Neural cell (in vitro differentiated cells): ENCODE data around the gene LMLN. TPM values are rescaled to one million over a fixed set of nuclear protein-coding genes. Genes with fewer than 3 reads are reported as not detected.

Source experiments
- H2AFZ ChIP-seq: fragments of 200-600, 300-800 bp; sonication (generic), shearing (Covaris generic); 2 replicates; pipeline ENCODE4 v1.6.0; 2014; ENCODE audit warnings: low read depth, mild to moderate bottlenecking, antibody characterized with exemption, low read length, moderate library complexity
- H3F3A ChIP-seq: fragments of 200-600 bp; shearing (Covaris generic); 2 replicates; pipeline ENCODE4 v1.6.1; 2016; ENCODE audit warnings: mild to moderate bottlenecking, moderate library complexity, mixed read lengths, antibody characterized with exemption, low read length; ENCODE audit not compliant: insufficient read depth, poor library complexity, severe bottlenecking
- H3K27ac ChIP-seq: fragments of 200-600, 300-800 bp; sonication (generic), shearing (Covaris generic); 2 replicates; pipeline ENCODE4 v1.5.1; 2014; ENCODE audit warnings: mild to moderate bottlenecking, low read length, moderate library complexity
- H3K27me3 ChIP-seq: fragments of 300-800, 200-600 bp; sonication (generic), shearing (Covaris generic); 2 replicates; pipeline ENCODE4 v1.6.0; 2014; ENCODE audit warnings: mild to moderate bottlenecking, low read depth, low read length, moderate library complexity; ENCODE audit not compliant: insufficient read depth
- H3K36me3 ChIP-seq: fragments of 300-800, 200-600 bp; sonication (generic), shearing (Covaris generic); 2 replicates; pipeline ENCODE4 v1.5.1; 2014; ENCODE audit warnings: mild to moderate bottlenecking, antibody characterized with exemption, low read length, moderate library complexity; ENCODE audit not compliant: insufficient read depth
- H3K4me2 ChIP-seq: fragments of 300-800, 200-600 bp; sonication (generic), shearing (Covaris generic); 2 replicates; pipeline ENCODE4 v1.6.0; 2014; ENCODE audit warnings: mild to moderate bottlenecking, low read length
- H3K4me3 ChIP-seq: fragments of 300-800, 200-600 bp; sonication (generic), shearing (Covaris generic); 2 replicates; pipeline ENCODE4 v1.5.1; 2014; ENCODE audit warnings: mild to moderate bottlenecking, low read length, moderate library complexity
- H3K79me2 ChIP-seq: fragments of 200-600 bp; shearing (Covaris generic); replicated peaks from 2 replicates; pipeline ENCODE4 v1.6.0; 2014; ENCODE audit warnings: mild to moderate bottlenecking, low read length, moderate library complexity; ENCODE audit not compliant: insufficient read depth
- H3K9ac ChIP-seq: fragments of 300-800, 200-600 bp; sonication (generic), shearing (Covaris generic); 2 replicates; pipeline ENCODE4 v1.6.1; 2016; ENCODE audit warnings: mild to moderate bottlenecking, low read length, mixed read lengths
- H3K9me2 ChIP-seq: fragments of 200-600 bp; shearing (Covaris generic); 2 replicates; pipeline ENCODE4 v1.6.1; 2016; ENCODE audit warnings: mild to moderate bottlenecking, low read length, mixed read lengths; ENCODE audit not compliant: insufficient read depth
- H3K9me3 ChIP-seq: fragments of 200-600, 300-800 bp; sonication (generic), shearing (Covaris generic); 2 replicates; pipeline ENCODE4 v1.6.1; 2016; ENCODE audit warnings: mild to moderate bottlenecking, mixed run types, low read length, moderate library complexity, mixed read lengths
- H4K20me1 ChIP-seq: fragments of 200-600 bp; shearing (Covaris generic); 2 replicates; pipeline ENCODE4 v1.6.1; 2016; ENCODE audit warnings: mild to moderate bottlenecking, mixed run types; ENCODE audit not compliant: insufficient read depth
- EP300 ChIP-seq: fragments of 450-650 bp; conservative IDR thresholded peaks from 2 replicates; pipeline ENCODE4 v1.6.1; 2014; ENCODE audit warnings: antibody characterized with exemption, mild to moderate bottlenecking, moderate library complexity; ENCODE audit not compliant: poor library complexity, severe bottlenecking
- EZH2 ChIP-seq: fragments of 200-600, 300-800 bp; shearing (Covaris generic), sonication (generic); IDR thresholded peaks from 2 replicates; pipeline ENCODE4 v1.6.1; 2014; ENCODE audit warnings: antibody characterized with exemption, low read length, borderline replicate concordance, mild to moderate bottlenecking; ENCODE audit not compliant: insufficient read depth, poor library complexity, severe bottlenecking
- MXI1 ChIP-seq: fragments of 450-650 bp; conservative IDR thresholded peaks from 2 replicates; pipeline ENCODE4 v1.6.1; 2014; ENCODE audit warnings: antibody characterized with exemption, mild to moderate bottlenecking; ENCODE audit not compliant: poor library complexity, severe bottlenecking
- POLR2AphosphoS5 ChIP-seq: IDR thresholded peaks from 2 replicates; pipeline ENCODE4 v1.6.1; 2012
- RAD21 ChIP-seq: fragments of 450-650 bp; conservative IDR thresholded peaks from 2 replicates; pipeline ENCODE4 v1.6.1; 2014; ENCODE audit warnings: antibody characterized with exemption, mild to moderate bottlenecking, moderate library complexity
- SMC3 ChIP-seq: fragments of 450-650 bp; conservative IDR thresholded peaks from 2 replicates; pipeline ENCODE4 v1.6.1; 2014; ENCODE audit warnings: antibody characterized with exemption, mild to moderate bottlenecking, moderate library complexity; ENCODE audit not compliant: poor library complexity
- TAF1 ChIP-seq: IDR thresholded peaks from 2 replicates; pipeline ENCODE4 v1.6.1; 2012; ENCODE audit warnings: low read depth
- polyA plus RNA-seq: library from polyadenylated mRNA; depleted of rRNA; stranded (reverse); fragments of >200 nt; gene quantifications from 2 replicates; pipeline ENCODE4 v1.2.3, GENCODE V29; 2014
- TF ChIP-seq, protein P1 (sequence below): IDR thresholded peaks from 2 replicates; pipeline ENCODE4 v1.6.1; 2012; ENCODE audit warnings: borderline replicate concordance
- TF ChIP-seq, protein P2 (sequence below): fragments of 450-650 bp; IDR thresholded peaks from 2 replicates; pipeline ENCODE4 v1.5.1; 2014; ENCODE audit warnings: antibody characterized with exemption, mild to moderate bottlenecking, moderate library complexity; ENCODE audit not compliant: poor library complexity, severe bottlenecking

Gene LMLN
- polyA plus RNA-seq, 1 donor from 2014 or later, result 3.1 TPM

DNA sequence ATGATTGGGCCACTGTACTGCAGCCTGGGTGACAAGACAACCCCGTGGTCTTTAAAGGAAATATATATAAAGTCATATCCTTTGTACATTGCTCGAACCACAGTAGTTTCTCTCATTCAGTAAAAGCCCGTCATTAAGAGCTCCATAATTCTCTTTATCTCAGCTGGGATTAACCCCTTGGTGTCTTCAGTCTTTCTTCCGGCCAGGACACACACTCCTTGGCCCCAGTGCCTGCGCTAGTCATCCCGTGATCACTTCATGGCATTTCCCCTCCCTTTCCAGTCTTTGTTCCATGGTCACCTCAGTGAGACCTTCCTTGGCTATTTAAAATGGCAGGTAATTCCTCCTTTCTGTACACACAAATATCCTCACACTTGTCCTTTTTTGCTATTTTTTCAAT lies 6.7 kb upstream of the LMLN start:
- Histone ChIP-seq H3K27ac (no peak overlapping the region), H3K4me3 (peak overlapping the region; percentile 30), H3K9me3 (no peaks in the 10 kb centered on the region), H3K79me2 (peaks cover 34% of the 10 kb centered on the region), H2AFZ (no peak overlapping the region), H3K9ac (no peak overlapping the region), H3K27me3 (no peaks in the 10 kb centered on the region), H3K4me2 (no peak overlapping the region), H4K20me1 (no peaks in the 10 kb centered on the region), H3K36me3 (peaks cover 14% of the 10 kb centered on the region), H3F3A (no peaks in the 10 kb centered on the region), H3K9me2 (no peaks in the 10 kb centered on the region)
- TF ChIP-seq, protein P1, sequence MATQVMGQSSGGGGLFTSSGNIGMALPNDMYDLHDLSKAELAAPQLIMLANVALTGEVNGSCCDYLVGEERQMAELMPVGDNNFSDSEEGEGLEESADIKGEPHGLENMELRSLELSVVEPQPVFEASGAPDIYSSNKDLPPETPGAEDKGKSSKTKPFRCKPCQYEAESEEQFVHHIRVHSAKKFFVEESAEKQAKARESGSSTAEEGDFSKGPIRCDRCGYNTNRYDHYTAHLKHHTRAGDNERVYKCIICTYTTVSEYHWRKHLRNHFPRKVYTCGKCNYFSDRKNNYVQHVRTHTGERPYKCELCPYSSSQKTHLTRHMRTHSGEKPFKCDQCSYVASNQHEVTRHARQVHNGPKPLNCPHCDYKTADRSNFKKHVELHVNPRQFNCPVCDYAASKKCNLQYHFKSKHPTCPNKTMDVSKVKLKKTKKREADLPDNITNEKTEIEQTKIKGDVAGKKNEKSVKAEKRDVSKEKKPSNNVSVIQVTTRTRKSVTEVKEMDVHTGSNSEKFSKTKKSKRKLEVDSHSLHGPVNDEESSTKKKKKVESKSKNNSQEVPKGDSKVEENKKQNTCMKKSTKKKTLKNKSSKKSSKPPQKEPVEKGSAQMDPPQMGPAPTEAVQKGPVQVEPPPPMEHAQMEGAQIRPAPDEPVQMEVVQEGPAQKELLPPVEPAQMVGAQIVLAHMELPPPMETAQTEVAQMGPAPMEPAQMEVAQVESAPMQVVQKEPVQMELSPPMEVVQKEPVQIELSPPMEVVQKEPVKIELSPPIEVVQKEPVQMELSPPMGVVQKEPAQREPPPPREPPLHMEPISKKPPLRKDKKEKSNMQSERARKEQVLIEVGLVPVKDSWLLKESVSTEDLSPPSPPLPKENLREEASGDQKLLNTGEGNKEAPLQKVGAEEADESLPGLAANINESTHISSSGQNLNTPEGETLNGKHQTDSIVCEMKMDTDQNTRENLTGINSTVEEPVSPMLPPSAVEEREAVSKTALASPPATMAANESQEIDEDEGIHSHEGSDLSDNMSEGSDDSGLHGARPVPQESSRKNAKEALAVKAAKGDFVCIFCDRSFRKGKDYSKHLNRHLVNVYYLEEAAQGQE, result no peak
- TF ChIP-seq SMC3, result no peak
- no peak for TF ChIP-seq EP300
- TF ChIP-seq, protein P2, sequence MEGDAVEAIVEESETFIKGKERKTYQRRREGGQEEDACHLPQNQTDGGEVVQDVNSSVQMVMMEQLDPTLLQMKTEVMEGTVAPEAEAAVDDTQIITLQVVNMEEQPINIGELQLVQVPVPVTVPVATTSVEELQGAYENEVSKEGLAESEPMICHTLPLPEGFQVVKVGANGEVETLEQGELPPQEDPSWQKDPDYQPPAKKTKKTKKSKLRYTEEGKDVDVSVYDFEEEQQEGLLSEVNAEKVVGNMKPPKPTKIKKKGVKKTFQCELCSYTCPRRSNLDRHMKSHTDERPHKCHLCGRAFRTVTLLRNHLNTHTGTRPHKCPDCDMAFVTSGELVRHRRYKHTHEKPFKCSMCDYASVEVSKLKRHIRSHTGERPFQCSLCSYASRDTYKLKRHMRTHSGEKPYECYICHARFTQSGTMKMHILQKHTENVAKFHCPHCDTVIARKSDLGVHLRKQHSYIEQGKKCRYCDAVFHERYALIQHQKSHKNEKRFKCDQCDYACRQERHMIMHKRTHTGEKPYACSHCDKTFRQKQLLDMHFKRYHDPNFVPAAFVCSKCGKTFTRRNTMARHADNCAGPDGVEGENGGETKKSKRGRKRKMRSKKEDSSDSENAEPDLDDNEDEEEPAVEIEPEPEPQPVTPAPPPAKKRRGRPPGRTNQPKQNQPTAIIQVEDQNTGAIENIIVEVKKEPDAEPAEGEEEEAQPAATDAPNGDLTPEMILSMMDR, result no peak
- no peak for TF ChIP-seq TAF1
- TF ChIP-seq POLR2AphosphoS5, result no peak
- TF ChIP-seq EZH2, result no peak
- TF ChIP-seq MXI1, result no peak
- no peak for TF ChIP-seq RAD21

DNA sequence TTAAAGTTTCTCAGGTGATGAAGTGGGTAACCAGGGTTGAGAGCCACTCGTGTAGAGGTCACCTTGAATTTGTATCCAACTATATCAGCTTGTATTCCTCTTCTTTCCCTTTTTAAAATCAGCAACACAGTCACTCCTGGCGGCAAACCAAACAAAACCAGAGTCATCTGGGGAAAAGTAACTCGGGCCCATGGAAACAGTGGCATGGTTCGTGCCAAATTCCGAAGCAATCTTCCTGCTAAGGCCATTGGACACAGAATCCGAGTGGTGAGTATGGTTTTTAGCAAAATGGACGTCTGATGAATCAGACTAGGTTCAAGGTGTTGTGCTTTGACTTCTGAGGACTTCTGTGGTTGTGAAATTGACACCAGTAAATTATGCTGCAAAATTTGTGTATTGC lies 6.1 kb upstream of the LMLN start:
- Histone ChIP-seq H3K27ac (no peak overlapping the region), H3K79me2 (peaks cover 34% of the 10 kb centered on the region), H3K4me3 (no peak overlapping the region), H3K27me3 (no peaks in the 10 kb centered on the region), H3K4me2 (no peak overlapping the region), H3K36me3 (peaks cover 14% of the 10 kb centered on the region), H2AFZ (no peak overlapping the region), H3K9ac (no peak overlapping the region), H4K20me1 (no peaks in the 10 kb centered on the region), H3K9me3 (no peaks in the 10 kb centered on the region), H3K9me2 (no peaks in the 10 kb centered on the region), H3F3A (no peaks in the 10 kb centered on the region)
- TF ChIP-seq EZH2 (no peak), EP300 (no peak), POLR2AphosphoS5 (no peak)
- TF ChIP-seq, protein P2, result no peak
- TF ChIP-seq, protein P1, result no peak
